Natural killer cell (primary cell): ENCODE results near the gene CLEC16A. TPM values are rescaled to one million over a fixed set of nuclear protein-coding genes. Genes with fewer than 3 reads are reported as not detected.

Source experiments
- ATAC-seq, 3 donors: fragments of 150-1000 bp in 2 of 3; fragments of 200-7000 bp in 1 of 3; cut with Tn5 transposase; 1 replicate in 1 of 3; 2 replicates in 2 of 3; pipeline ENCODE4 v1.10.0; 2021; ENCODE audit warnings: mild to moderate bottlenecking in 2 of 3, moderate library complexity in 2 of 3
- DNase-seq, 2 donors: peaks; one replicate each; pipeline versions ENCODE4 v3.0.0 to v3.0.0-alpha.2; 2013 to 2021; ENCODE audit warnings: mixed read lengths in 1 of 2
- H3K27ac ChIP-seq: one replicate; pipeline ENCODE4 v1.5.1; 2013; ENCODE audit warnings: mild to moderate bottlenecking, low read length
- H3K27me3 ChIP-seq: one replicate; pipeline ENCODE4 v1.6.1; 2013; ENCODE audit warnings: low read length; ENCODE audit not compliant: control insufficient read depth, insufficient read depth
- H3K36me3 ChIP-seq: one replicate; pipeline ENCODE4 v1.6.1; 2013; ENCODE audit warnings: low read length; ENCODE audit not compliant: control insufficient read depth, insufficient read depth
- H3K4me1 ChIP-seq: one replicate; pipeline ENCODE4 v1.6.1; 2013; ENCODE audit warnings: low read length; ENCODE audit not compliant: control insufficient read depth, insufficient read depth
- H3K4me3 ChIP-seq: one replicate; pipeline ENCODE4 v1.5.1; 2013; ENCODE audit warnings: low read length
- H3K9me3 ChIP-seq: one replicate; pipeline ENCODE4 v1.6.1; 2013; ENCODE audit warnings: low read length; ENCODE audit not compliant: control insufficient read depth, insufficient read depth
- H3K27ac Mint-ChIP-seq, 2 donors: one replicate each; pipeline ENCODE4 v1.8.0; 2022; ENCODE audit warnings: mild to moderate bottlenecking in 2 of 2, mixed read lengths in 2 of 2, moderate library complexity in 1 of 2
- H3K27me3 Mint-ChIP-seq, 2 donors: one replicate each; pipeline ENCODE4 v1.8.0; 2022; ENCODE audit warnings: low read depth in 2 of 2, mixed read lengths in 2 of 2
- H3K36me3 Mint-ChIP-seq: one replicate; pipeline ENCODE4 v1.8.0; 2022; ENCODE audit warnings: mixed read lengths
- H3K4me1 Mint-ChIP-seq, 2 donors: one replicate each; pipeline ENCODE4 v1.8.0; 2022; ENCODE audit warnings: mixed read lengths in 2 of 2
- H3K4me3 Mint-ChIP-seq: one replicate; pipeline ENCODE4 v1.8.0; 2022; ENCODE audit warnings: mild to moderate bottlenecking, moderate library complexity, mixed read lengths
- H3K9me3 Mint-ChIP-seq, 2 donors: one replicate each; pipeline ENCODE4 v1.8.0; 2022; ENCODE audit warnings: mixed read lengths in 2 of 2
- CTCF ChIP-seq: fragments of 200-600 bp; IDR thresholded peaks from one replicate; pipeline ENCODE4 v1.8.0; 2022; ENCODE audit warnings: antibody characterized with exemption
- WGBS: methylation state at CpG from one replicate; pipeline ENCODE4 v1.1.7; 2013; ENCODE audit warnings: missing lambda C conversion rate; ENCODE audit not compliant: insufficient coverage; 5-methylcytosine and 5-hydroxymethylcytosine counted together
- intact Hi-C: fragments of 100-400 bp; cut with micrococcal nuclease; formaldehyde crosslinking; loops from one replicate; pipeline ENCODE4 v1.14.2; 2022
- total RNA-seq, 4 donors: library from RNA; stranded (reverse); fragments of 120-200 nt in 1 of 4; gene quantifications; one replicate each; pipeline versions ENCODE4 v1.2.3 to v1.2.4, GENCODE V29; 2013 to 2022

The CLEC16A gene
- total RNA-seq, 3 donors from 2014 or later (not counting 1 experiment from before 2014, with no cell fraction given): 35.9 to 50.5 (median 37.4) TPM

GRCh38 chr16:11003141-11003540 is 58.8 kb downstream of the CLEC16A start:
- Mint-ChIP-seq H3K9me3 (no peaks in the 10 kb centered on the region), H3K27ac (no peak overlapping the region), H3K36me3 (no peaks in the 10 kb centered on the region), H3K4me3 (no peak overlapping the region), H3K27me3 (no peaks in the 10 kb centered on the region), H3K4me1 (no peaks in the 10 kb centered on the region)
- Histone ChIP-seq H3K36me3 (peaks cover 22% of the 10 kb centered on the region), H3K4me1 (no peaks in the 10 kb centered on the region), H3K27me3 (no peaks in the 10 kb centered on the region), H3K4me3 (no peak overlapping the region), H3K27ac (no peak overlapping the region), H3K9me3 (no peaks in the 10 kb centered on the region)
- WGBS: 97% methylated on average over 16 of the region's 16 CpGs
- ATAC-seq: no peak
- intact Hi-C loops: no loop called here
- no peak for TF ChIP-seq CTCF
- no peak for DNase-seq

- Histone ChIP-seq H3K27me3 (no peaks in the 10 kb centered on the region), H3K27ac (no peak overlapping the region), H3K4me1 (no peaks in the 10 kb centered on the region), H3K4me3 (no peak overlapping the region), H3K9me3 (no peaks in the 10 kb centered on the region), H3K36me3 (peaks cover 22% of the 10 kb centered on the region)
- WGBS: 92% methylated on average over 4 of the region's 4 CpGs
- intact Hi-C loops: no loop called here
- Mint-ChIP-seq H3K36me3 (no peaks in the 10 kb centered on the region), H3K27ac (no peak overlapping the region), H3K27me3 (no peaks in the 10 kb centered on the region), H3K9me3 (no peaks in the 10 kb centered on the region), H3K4me1 (no peaks in the 10 kb centered on the region), H3K4me3 (no peak overlapping the region)
- ATAC-seq (no peak), DNase-seq (no peak)
- TF ChIP-seq CTCF: no peak
These were observed 60.0 kb downstream of the CLEC16A start for GRCh38 chr16:11004351-11004750.

- no peak for TF ChIP-seq CTCF
- no peak overlapping the region for H3K4me3 Mint-ChIP-seq
- WGBS: 85% methylated on average over 5 of the region's 5 CpGs
- H3K9me3 Mint-ChIP-seq: no peaks in the 10 kb centered on the region
- no peak for ATAC-seq
- intact Hi-C loops: no loop called here
- no peaks in the 10 kb centered on the region for H3K36me3 Mint-ChIP-seq
- H3K27ac ChIP-seq: no peak overlapping the region
- no peaks in the 10 kb centered on the region for H3K4me1 ChIP-seq
- no peaks in the 10 kb centered on the region for H3K27me3 ChIP-seq
- DNase-seq: no peak
- no peak overlapping the region for H3K4me3 ChIP-seq
- no peaks in the 10 kb centered on the region for H3K9me3 ChIP-seq
- H3K4me1 Mint-ChIP-seq: no peaks in the 10 kb centered on the region
- no peaks in the 10 kb centered on the region for H3K27me3 Mint-ChIP-seq
- peaks cover 20% of the 10 kb centered on the region for H3K36me3 ChIP-seq
- peak overlapping the region in 1 of 2 donors; percentile 8 for H3K27ac Mint-ChIP-seq
These were observed 60.7 kb downstream of the CLEC16A start for GRCh38 chr16:11004973-11005610.

GRCh38 chr16:11005611-11005975 is 61.2 kb downstream of the CLEC16A start:
- intact Hi-C loops: no loop called here
- Mint-ChIP-seq H3K9me3 (no peaks in the 10 kb centered on the region), H3K27ac (peak overlapping the region in 1 of 2 donors; percentile 8), H3K36me3 (no peaks in the 10 kb centered on the region), H3K4me3 (no peak overlapping the region), H3K4me1 (no peaks in the 10 kb centered on the region), H3K27me3 (no peaks in the 10 kb centered on the region)
- 100% methylated on average over 4 of the region's 4 CpGs for WGBS
- no peak for TF ChIP-seq CTCF
- Histone ChIP-seq H3K27me3 (no peaks in the 10 kb centered on the region), H3K9me3 (no peaks in the 10 kb centered on the region), H3K27ac (no peak overlapping the region), H3K36me3 (peaks cover 19% of the 10 kb centered on the region), H3K4me1 (no peaks in the 10 kb centered on the region), H3K4me3 (no peak overlapping the region)
- no peak for ATAC-seq
- no peak for DNase-seq
